ENCODE results near the gene TTLL11. TPM values are rescaled to one million over a fixed set of nuclear protein-coding genes. Genes with fewer than 3 reads are reported as not detected.

Gene TTLL11
- total RNA-seq, 1 experiment from 2014 or later = 1.5 TPM

DNA sequence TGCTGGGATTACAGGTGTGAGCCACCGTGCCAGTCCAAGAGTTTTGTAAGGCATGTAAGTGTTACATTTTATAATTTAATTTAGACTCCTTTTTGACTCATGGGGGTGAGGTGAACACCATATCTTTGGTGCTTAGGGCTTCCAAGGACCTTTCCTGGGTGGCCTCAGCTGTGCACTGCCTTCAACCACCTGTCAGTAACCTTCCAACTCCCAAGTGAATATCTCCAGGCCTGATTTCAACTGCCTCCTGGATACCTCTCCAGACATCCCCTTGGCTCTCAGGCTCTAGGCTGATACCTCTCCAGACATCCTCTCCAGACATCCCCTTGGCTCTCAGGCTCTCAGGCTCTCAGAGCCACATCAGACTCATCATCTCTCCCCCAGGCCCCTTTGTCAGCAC lies 30.9 kb upstream of the TTLL11 start:
- peaks cover 3% of the 10 kb centered on the region; the same call in 1 of the 2 replicates for H3K27me3 ChIP-seq (ENCODE audit: insufficient read depth, low read length)
- H4K20me1 ChIP-seq (ENCODE audit: control insufficient read depth, insufficient read depth, insufficient read length) = no peaks in the 10 kb centered on the region
- no peak overlapping the region for H2BK12ac ChIP-seq (ENCODE audit: insufficient read length, low read depth, low read length)
- no peak for DNase-seq
- H4K91ac ChIP-seq (ENCODE audit: insufficient read length, low read depth, low read length) = no peak overlapping the region
- no peak overlapping the region for H3T11ph ChIP-seq (ENCODE audit: low read length)
- no peaks in the 10 kb centered on the region for H3K36me3 Mint-ChIP-seq (ENCODE audit: insufficient read depth in 1 of 3, low read depth in 3 of 3)
- H3K4ac ChIP-seq (ENCODE audit: low read depth, low read length) = no peak overlapping the region
- no peak for TF ChIP-seq CTCF (conservative IDR thresholded peaks at IDR 0.05)
- no peak overlapping the region for H2BK20ac ChIP-seq (ENCODE audit: low read depth, low read length, poor library complexity, severe bottlenecking)
- no peak overlapping the region for H3K56ac ChIP-seq (ENCODE audit: insufficient read length, low read depth, low read length)
- H3K23me2 ChIP-seq (ENCODE audit: insufficient read length, low read depth, low read length, poor library complexity, severe bottlenecking) = peaks cover 9% of the 10 kb centered on the region
- H2BK120ac ChIP-seq (ENCODE audit: low read depth, low read length, poor library complexity, severe bottlenecking) = no peak overlapping the region
- H3K79me1 ChIP-seq (ENCODE audit: insufficient read depth, low read depth, low read length, poor library complexity, severe bottlenecking) = no peaks in the 10 kb centered on the region
- no peaks in the 10 kb centered on the region for H3K79me2 ChIP-seq (ENCODE audit: insufficient read depth, low read length)
- WGBS (ENCODE audit: extremely low coverage, insufficient read length, low lambda C conversion rate) = no CpG with 5 or more reads among the region's 1 CpG
- no peak overlapping the region for H3K27ac Mint-ChIP-seq
- H3K9me3 Mint-ChIP-seq = no peaks in the 10 kb centered on the region
- H4K5ac ChIP-seq (ENCODE audit: insufficient read length, low read depth, low read length) = no peak overlapping the region
- no peak overlapping the region for H3K27ac ChIP-seq (ENCODE audit: insufficient read length, low read depth, low read length)
- no peak overlapping the region for H3K18ac ChIP-seq (ENCODE audit: insufficient read length, low read depth, low read length)
- H2BK5ac ChIP-seq (ENCODE audit: insufficient read length, low read length) = no peak overlapping the region
- H3K14ac ChIP-seq (ENCODE audit: insufficient read depth, low read length) = no peak overlapping the region
- peaks cover 21 to 22% of the 10 kb centered on the region in 2 experiments for H3K4me1 Mint-ChIP-seq
- H3K23ac ChIP-seq (ENCODE audit: insufficient read length, low read depth, low read length) = no peak overlapping the region
- no peaks in the 10 kb centered on the region for H3K4me1 ChIP-seq (ENCODE audit: insufficient read depth, low read length)
- no peak overlapping the region for H2BK15ac ChIP-seq (ENCODE audit: low read depth, low read length)
- no peak overlapping the region for H3K4me3 Mint-ChIP-seq
- H3K27me3 Mint-ChIP-seq (ENCODE audit: low read depth) = peaks cover 35% of the 10 kb centered on the region
- no peak overlapping the region for H4K8ac ChIP-seq (replicated peaks; ENCODE audit: insufficient read length, low read depth, low read length)
- no peaks in the 10 kb centered on the region for H3K9me3 ChIP-seq (ENCODE audit: control insufficient read depth, low read depth, low read length)
- no peak overlapping the region for H3K4me2 ChIP-seq (ENCODE audit: insufficient read depth, insufficient read length, low read length)
- no peak overlapping the region for H3K9ac ChIP-seq (ENCODE audit: extremely low read depth, insufficient read length, low read length)
- H2AK5ac ChIP-seq (ENCODE audit: insufficient read length, low read length) = no peak overlapping the region
- no peak overlapping the region for H2AFZ ChIP-seq (ENCODE audit: low read length)

All from H9 (cell line).